H9 (cell line): Measurements from ENCODE around the gene ABCC4. TPM values are rescaled to one million over a fixed set of nuclear protein-coding genes. Genes with fewer than 3 reads are reported as not detected.

ENCODE experiments used
- DNase-seq: peaks from one replicate; pipeline ENCODE4 v3.0.0-alpha.2; 2017
- H2AFZ ChIP-seq: one replicate; pipeline ENCODE4 v1.6.1; 2013; ENCODE audit warnings: mild to moderate bottlenecking, low read length, control low read depth, moderate library complexity
- H2AK5ac ChIP-seq: 2 replicates; pipeline ENCODE4 v1.6.1; 2013; ENCODE audit warnings: low read length, control low read depth, mixed read lengths; ENCODE audit not compliant: insufficient read length
- H2BK120ac ChIP-seq: one replicate; pipeline ENCODE4 v1.6.1; 2013; ENCODE audit warnings: low read depth, mild to moderate bottlenecking, low read length, control low read depth, inconsistent platforms; ENCODE audit not compliant: poor library complexity, severe bottlenecking
- H2BK12ac ChIP-seq: 2 replicates; pipeline ENCODE4 v1.6.1; 2013; ENCODE audit warnings: low read length, control low read depth, mixed read lengths, low read depth; ENCODE audit not compliant: insufficient read length
- H2BK15ac ChIP-seq: 2 replicates; pipeline ENCODE4 v1.6.1; 2013; ENCODE audit warnings: low read depth, low read length, control low read depth
- H2BK20ac ChIP-seq: one replicate; pipeline ENCODE4 v1.6.1; 2013; ENCODE audit warnings: low read depth, mild to moderate bottlenecking, low read length, control low read depth, inconsistent platforms; ENCODE audit not compliant: poor library complexity, severe bottlenecking
- H2BK5ac ChIP-seq: 2 replicates; pipeline ENCODE4 v1.6.1; 2013; ENCODE audit warnings: low read length, control low read depth, mixed read lengths; ENCODE audit not compliant: insufficient read length
- H3K14ac ChIP-seq: 2 replicates; pipeline ENCODE4 v1.6.1; 2013; ENCODE audit warnings: low read length, control low read depth; ENCODE audit not compliant: insufficient read depth
- H3K18ac ChIP-seq: 2 replicates; pipeline ENCODE4 v1.6.1; 2013; ENCODE audit warnings: low read depth, mild to moderate bottlenecking, mixed read lengths, low read length, control low read depth; ENCODE audit not compliant: insufficient read length
- H3K23ac ChIP-seq: 2 replicates; pipeline ENCODE4 v1.6.1; 2013; ENCODE audit warnings: low read length, control low read depth, mixed read lengths, low read depth; ENCODE audit not compliant: insufficient read length
- H3K23me2 ChIP-seq: 2 replicates; pipeline ENCODE4 v1.6.1; 2013; ENCODE audit warnings: low read depth, mild to moderate bottlenecking, mixed read lengths, low read length, control low read depth; ENCODE audit not compliant: insufficient read length, poor library complexity, severe bottlenecking
- H3K27ac ChIP-seq: 2 replicates; pipeline ENCODE4 v1.5.1; 2013; ENCODE audit warnings: low read length, control low read depth, mixed read lengths, low read depth; ENCODE audit not compliant: insufficient read length
- H3K27me3 ChIP-seq: 2 replicates; pipeline ENCODE4 v1.6.1; 2013; ENCODE audit warnings: low read length, control low read depth, inconsistent platforms; ENCODE audit not compliant: insufficient read depth
- H3K4ac ChIP-seq: 2 replicates; pipeline ENCODE4 v1.6.1; 2013; ENCODE audit warnings: low read depth, mild to moderate bottlenecking, control low read depth, inconsistent platforms, low read length, moderate library complexity
- H3K4me1 ChIP-seq: 2 replicates; pipeline ENCODE4 v1.6.1; 2013; ENCODE audit warnings: low read length, control low read depth, inconsistent platforms; ENCODE audit not compliant: insufficient read depth
- H3K4me2 ChIP-seq: 2 replicates; pipeline ENCODE4 v1.6.1; 2013; ENCODE audit warnings: low read length, control low read depth, mixed read lengths; ENCODE audit not compliant: insufficient read length, insufficient read depth
- H3K56ac ChIP-seq: 2 replicates; pipeline ENCODE4 v1.6.1; 2013; ENCODE audit warnings: low read depth, mild to moderate bottlenecking, mixed read lengths, low read length, control low read depth; ENCODE audit not compliant: insufficient read length
- H3K79me1 ChIP-seq: 2 replicates; pipeline ENCODE4 v1.6.1; 2013; ENCODE audit warnings: low read depth, mild to moderate bottlenecking, moderate library complexity, low read length, control low read depth, inconsistent platforms; ENCODE audit not compliant: insufficient read depth, poor library complexity, severe bottlenecking
- H3K79me2 ChIP-seq: 2 replicates; pipeline ENCODE4 v1.6.1; 2013; ENCODE audit warnings: low read length, control low read depth, inconsistent platforms; ENCODE audit not compliant: insufficient read depth
- H3K9ac ChIP-seq: 2 replicates; pipeline ENCODE4 v1.6.1; 2013; ENCODE audit warnings: low read length, control low read depth, mixed read lengths; ENCODE audit not compliant: insufficient read length; ENCODE audit errors: extremely low read depth
- H3K9me3 ChIP-seq: one replicate; pipeline ENCODE4 v1.6.1; 2013; ENCODE audit warnings: low read depth, low read length, inconsistent platforms; ENCODE audit not compliant: control insufficient read depth
- H3T11ph ChIP-seq: one replicate; pipeline ENCODE4 v1.6.1; 2013; ENCODE audit warnings: mild to moderate bottlenecking, low read length, control low read depth, inconsistent platforms
- H4K20me1 ChIP-seq: one replicate; pipeline ENCODE4 v1.6.1; 2013; ENCODE audit not compliant: control insufficient read depth, insufficient read length, insufficient read depth
- H4K5ac ChIP-seq: 2 replicates; pipeline ENCODE4 v1.6.1; 2013; ENCODE audit warnings: low read depth, mild to moderate bottlenecking, mixed read lengths, low read length, control low read depth; ENCODE audit not compliant: insufficient read length
- H4K8ac ChIP-seq: replicated peaks from 2 replicates; pipeline ENCODE4 v1.6.1; 2013; ENCODE audit warnings: low read length, control low read depth, mixed read lengths, low read depth; ENCODE audit not compliant: insufficient read length
- H4K91ac ChIP-seq: 2 replicates; pipeline ENCODE4 v1.6.1; 2013; ENCODE audit warnings: low read depth, mild to moderate bottlenecking, moderate library complexity, mixed read lengths, low read length, control low read depth; ENCODE audit not compliant: insufficient read length
- H3K27ac Mint-ChIP-seq, 3 experiments: 2 replicates in 2 of 3; 3 replicates in 1 of 3; pipeline ENCODE4 v1.8.0; 2020 to 2021; ENCODE audit warnings: mixed read lengths in 3 of 3, mild to moderate bottlenecking in 1 of 3, moderate library complexity in 1 of 3
- H3K27me3 Mint-ChIP-seq: 2 replicates; pipeline ENCODE4 v1.8.0; 2021; ENCODE audit warnings: low read depth, mild to moderate bottlenecking, moderate library complexity, mixed read lengths
- H3K36me3 Mint-ChIP-seq, 3 experiments: 2 replicates in 2 of 3; 3 replicates in 1 of 3; pipeline ENCODE4 v1.8.0; 2020 to 2021; ENCODE audit warnings: low read depth in 3 of 3, mixed read lengths in 3 of 3; ENCODE audit not compliant: insufficient read depth in 1 of 3
- H3K4me1 Mint-ChIP-seq, 2 experiments: 2 replicates each; pipeline ENCODE4 v1.8.0; 2020; ENCODE audit warnings: mixed read lengths in 2 of 2
- H3K4me3 Mint-ChIP-seq, 2 experiments: 2 replicates in 1 of 2; 3 replicates in 1 of 2; pipeline ENCODE4 v1.8.0; 2020 to 2021; ENCODE audit warnings: mild to moderate bottlenecking in 2 of 2, mixed read lengths in 2 of 2, moderate library complexity in 1 of 2
- H3K9me3 Mint-ChIP-seq, 2 experiments: 2 replicates in 1 of 2; 3 replicates in 1 of 2; pipeline ENCODE4 v1.8.0; 2020; ENCODE audit warnings: mild to moderate bottlenecking in 2 of 2, mixed read lengths in 2 of 2, moderate library complexity in 1 of 2
- WGBS: extraction: QIAGEN DNeasy Blood & Tissue Kit; methylation state at CpG from one replicate; pipeline ENCODE4 v1.1.7; 2013; ENCODE audit warnings: missing lambda C conversion rate, low lambda C conversion rate, mixed read lengths; ENCODE audit not compliant: insufficient read length; ENCODE audit errors: extremely low coverage; 5-methylcytosine and 5-hydroxymethylcytosine counted together
- total RNA-seq: library from RNA; stranded (reverse); gene quantifications from 2 replicates; pipeline ENCODE4 v1.2.1, GENCODE V29; 2021
- TF ChIP-seq, protein P1 (sequence below): fragments of 200-600 bp; sonication (generic); conservative IDR thresholded peaks from 3 replicates; pipeline ENCODE4 v1.8.0; 2021; ENCODE audit warnings: antibody characterized with exemption, mild to moderate bottlenecking

ABCC4 gene
- total RNA-seq, 1 experiment from 2014 or later: 5.9 TPM

GRCh38 chr13:95035311-95036109 is 265.7 kb downstream of the ABCC4 start:
- Histone ChIP-seq H4K8ac (no peak overlapping the region), H3K4me2 (no peak overlapping the region), H3K9me3 (no peaks in the 10 kb centered on the region), H2BK20ac (no peak overlapping the region), H3K14ac (no peak overlapping the region), H4K20me1 (no peaks in the 10 kb centered on the region), H3K4ac (no peak overlapping the region), H2AFZ (no peak overlapping the region), H2BK15ac (no peak overlapping the region), H4K91ac (no peak overlapping the region), H3K23me2 (no peaks in the 10 kb centered on the region), H3K79me2 (no peaks in the 10 kb centered on the region), H3K4me1 (no peaks in the 10 kb centered on the region), H2AK5ac (no peak overlapping the region), H2BK5ac (no peak overlapping the region), H3K27me3 (no peaks in the 10 kb centered on the region), H2BK12ac (no peak overlapping the region), H3K23ac (no peak overlapping the region), H3T11ph (no peak overlapping the region), H4K5ac (no peak overlapping the region), H3K56ac (no peak overlapping the region), H3K27ac (no peak overlapping the region), H3K79me1 (no peaks in the 10 kb centered on the region), H3K18ac (no peak overlapping the region), H3K9ac (no peak overlapping the region), H2BK120ac (no peak overlapping the region)
- no peak overlapping the region for H3K4me3 Mint-ChIP-seq
- WGBS: no CpG with 5 or more reads among the region's 7 CpGs
- H3K36me3 Mint-ChIP-seq: no peaks in the 10 kb centered on the region; a peak in 1 of 7 replicates
- no peak overlapping the region for H3K27ac Mint-ChIP-seq
- TF ChIP-seq, protein P1, sequence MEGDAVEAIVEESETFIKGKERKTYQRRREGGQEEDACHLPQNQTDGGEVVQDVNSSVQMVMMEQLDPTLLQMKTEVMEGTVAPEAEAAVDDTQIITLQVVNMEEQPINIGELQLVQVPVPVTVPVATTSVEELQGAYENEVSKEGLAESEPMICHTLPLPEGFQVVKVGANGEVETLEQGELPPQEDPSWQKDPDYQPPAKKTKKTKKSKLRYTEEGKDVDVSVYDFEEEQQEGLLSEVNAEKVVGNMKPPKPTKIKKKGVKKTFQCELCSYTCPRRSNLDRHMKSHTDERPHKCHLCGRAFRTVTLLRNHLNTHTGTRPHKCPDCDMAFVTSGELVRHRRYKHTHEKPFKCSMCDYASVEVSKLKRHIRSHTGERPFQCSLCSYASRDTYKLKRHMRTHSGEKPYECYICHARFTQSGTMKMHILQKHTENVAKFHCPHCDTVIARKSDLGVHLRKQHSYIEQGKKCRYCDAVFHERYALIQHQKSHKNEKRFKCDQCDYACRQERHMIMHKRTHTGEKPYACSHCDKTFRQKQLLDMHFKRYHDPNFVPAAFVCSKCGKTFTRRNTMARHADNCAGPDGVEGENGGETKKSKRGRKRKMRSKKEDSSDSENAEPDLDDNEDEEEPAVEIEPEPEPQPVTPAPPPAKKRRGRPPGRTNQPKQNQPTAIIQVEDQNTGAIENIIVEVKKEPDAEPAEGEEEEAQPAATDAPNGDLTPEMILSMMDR: no peak
- peaks cover 3 to 6% of the 10 kb centered on the region in 2 experiments; a peak in 2 of 4 replicates for H3K4me1 Mint-ChIP-seq
- H3K27me3 Mint-ChIP-seq: no peaks in the 10 kb centered on the region
- DNase-seq: no peak
- H3K9me3 Mint-ChIP-seq: no peaks in the 10 kb centered on the region
